H1 (cell line): ENCODE measurements around the gene SERINC5. TPM values are rescaled to one million over a fixed set of nuclear protein-coding genes. Genes with fewer than 3 reads are reported as not detected.

Experiments
- CTCF ChIA-PET: fragments of 300-600 bp; sonication (Branson Sonifier 250); formaldehyde crosslinking; loops from one replicate; lab custom pipeline; 2021; ENCODE audit not compliant: partially characterized antibody; lab: Charles Lee
- POLR2A ChIA-PET: fragments of 300-600 bp; sonication (Branson Sonifier 250); formaldehyde crosslinking; loops from one replicate; lab custom pipeline; 2021; ENCODE audit warnings: inconsistent platforms; ENCODE audit not compliant: partially characterized antibody; lab: Charles Lee
- DNase-seq, 2 experiments: peaks; one replicate each; pipeline versions ENCODE4 v3.0.0 to v3.0.0-alpha.2; 2010 to 2022; ENCODE audit warnings: low spot score in 2 of 2, low read depth in 1 of 2, mixed read lengths in 1 of 2
- FAIRE-seq: peaks from 2 replicates; lab custom pipeline; 2011; peaks lifted over from hg19 to GRCh38; lab: Jason Lieb, UNC
- H2AFZ ChIP-seq: 2 replicates; pipeline ENCODE4 v1.8.1; 2012; ENCODE audit warnings: low read length, inconsistent platforms
- H2AK5ac ChIP-seq: 2 replicates; pipeline ENCODE4 v1.6.1; 2013; ENCODE audit warnings: low read depth, low read length
- H2BK120ac ChIP-seq: replicated peaks from 2 replicates; pipeline ENCODE3; 2013; ENCODE audit warnings: low read depth, low read length, inconsistent platforms
- H2BK12ac ChIP-seq: 2 replicates; pipeline ENCODE4 v1.6.1; 2013; ENCODE audit warnings: low read depth, low read length
- H2BK15ac ChIP-seq: 2 replicates; pipeline ENCODE4 v1.6.1; 2013; ENCODE audit warnings: low read length
- H2BK20ac ChIP-seq: 2 replicates; pipeline ENCODE4 v1.6.1; 2013; ENCODE audit warnings: low read length
- H2BK5ac ChIP-seq: 2 replicates; pipeline ENCODE4 v1.6.1; 2013; ENCODE audit warnings: low read depth, low read length
- H3K14ac ChIP-seq: 2 replicates; pipeline ENCODE4 v1.6.1; 2013; ENCODE audit warnings: inconsistent platforms; ENCODE audit not compliant: insufficient read length
- H3K18ac ChIP-seq: 2 replicates; pipeline ENCODE4 v1.6.1; 2013; ENCODE audit warnings: low read length; ENCODE audit errors: extremely low read depth
- H3K23ac ChIP-seq: 2 replicates; pipeline ENCODE4 v1.6.1; 2013; ENCODE audit warnings: inconsistent platforms; ENCODE audit not compliant: insufficient read length
- H3K23me2 ChIP-seq: 2 replicates; pipeline ENCODE4 v1.6.1; 2013; ENCODE audit warnings: low read depth, low read length
- H3K27ac ChIP-seq: 2 replicates; pipeline ENCODE4 v1.6.1; 2011; ENCODE audit warnings: low read depth, low read length, inconsistent platforms
- H3K27me3 ChIP-seq, 4 experiments: replicated peaks in 1 of 4; 1 replicate in 1 of 4; 2 replicates in 3 of 4; pipeline versions ENCODE4 v1.6.1 to v1.8.1; 2011 to 2013; ENCODE audit warnings: low read length in 3 of 4, mild to moderate bottlenecking in 3 of 4, inconsistent platforms in 2 of 4, mixed read lengths in 2 of 4, moderate library complexity in 1 of 4; ENCODE audit not compliant: control insufficient read depth in 3 of 4, insufficient read depth in 3 of 4; ENCODE audit errors: extremely low read depth in 1 of 4
- H3K36me3 ChIP-seq, 4 experiments: 2 replicates each; pipeline versions ENCODE4 v1.6.1 to v1.8.1; 2011 to 2013; ENCODE audit warnings: mild to moderate bottlenecking in 4 of 4, low read length in 3 of 4, moderate library complexity in 2 of 4, control low read depth in 1 of 4, inconsistent platforms in 1 of 4; ENCODE audit not compliant: insufficient read depth in 4 of 4, control insufficient read depth in 2 of 4
- H3K4ac ChIP-seq: replicated peaks from 2 replicates; pipeline ENCODE3; 2013; ENCODE audit warnings: low read length, low read depth, mixed read lengths, inconsistent platforms; ENCODE audit not compliant: insufficient read length
- H3K4me1 ChIP-seq, 4 experiments: replicated peaks in 1 of 4; 1 replicate in 1 of 4; 2 replicates in 3 of 4; pipeline versions ENCODE4 v1.6.1 to v1.8.1; 2011 to 2013; ENCODE audit warnings: low read length in 3 of 4, inconsistent platforms in 2 of 4, mixed read lengths in 1 of 4; ENCODE audit not compliant: insufficient read depth in 4 of 4, control insufficient read depth in 3 of 4
- H3K4me2 ChIP-seq, 2 experiments: 2 replicates each; pipeline versions ENCODE4 v1.6.1 to v1.8.1; 2011 to 2013; ENCODE audit warnings: low read depth in 2 of 2, low read length in 2 of 2, control low read depth in 1 of 2, inconsistent platforms in 1 of 2, mild to moderate bottlenecking in 1 of 2; ENCODE audit not compliant: insufficient read depth in 1 of 2
- H3K4me3 ChIP-seq, 4 experiments: fragments of 200-600, 300-600 bp in 1 of 4; sonication (generic), shearing (Covaris generic), sonication (Bioruptor Twin) in 1 of 4; 2 replicates each; pipeline versions ENCODE4 v1.5.1 to v1.8.1; 2011 to 2016; ENCODE audit warnings: low read length in 4 of 4, low read depth in 3 of 4, control low read depth in 2 of 4, inconsistent platforms in 2 of 4, mild to moderate bottlenecking in 2 of 4, mixed read lengths in 1 of 4, moderate library complexity in 1 of 4; ENCODE audit not compliant: insufficient read depth in 2 of 4; ENCODE audit errors: extremely low read depth in 1 of 4
- H3K56ac ChIP-seq: replicated peaks from 2 replicates; pipeline ENCODE3; 2013; ENCODE audit warnings: low read depth, mild to moderate bottlenecking, mixed read lengths, low read length, inconsistent platforms; ENCODE audit not compliant: insufficient read length
- H3K79me1 ChIP-seq: 2 replicates; pipeline ENCODE4 v1.6.1; 2013; ENCODE audit warnings: low read depth, low read length, control low read depth
- H3K79me2 ChIP-seq, 2 experiments: 2 replicates each; pipeline versions ENCODE4 v1.6.1 to v1.8.1; 2012 to 2013; ENCODE audit warnings: low read length in 2 of 2, mild to moderate bottlenecking in 2 of 2, inconsistent platforms in 1 of 2; ENCODE audit not compliant: insufficient read depth in 2 of 2, control insufficient read depth in 1 of 2
- H3K9ac ChIP-seq, 4 experiments: replicated peaks in 1 of 4; 1 replicate in 1 of 4; 2 replicates in 3 of 4; pipeline versions ENCODE4 v1.6.1 to v1.8.1; 2011 to 2013; ENCODE audit warnings: low read depth in 3 of 4, low read length in 3 of 4, control low read depth in 2 of 4, mild to moderate bottlenecking in 2 of 4, moderate library complexity in 2 of 4, inconsistent platforms in 1 of 4; ENCODE audit errors: extremely low read depth in 1 of 4
- H3K9me3 ChIP-seq, 2 experiments: 2 replicates each; pipeline versions ENCODE4 v1.6.1 to v1.8.1; 2012 to 2013; ENCODE audit warnings: mild to moderate bottlenecking in 2 of 2, moderate library complexity in 2 of 2, control low read depth in 1 of 2, inconsistent platforms in 1 of 2, low read depth in 1 of 2, low read length in 1 of 2, mixed read lengths in 1 of 2; ENCODE audit not compliant: insufficient read depth in 2 of 2
- H4K20me1 ChIP-seq, 2 experiments: replicated peaks in 1 of 2; 2 replicates each; pipeline versions ENCODE3 to v1.8.1; 2011 to 2013; ENCODE audit warnings: inconsistent platforms in 2 of 2, low read length in 2 of 2, mild to moderate bottlenecking in 1 of 2; ENCODE audit not compliant: insufficient read depth in 2 of 2, control insufficient read depth in 1 of 2
- H4K5ac ChIP-seq: 2 replicates; pipeline ENCODE4 v1.6.1; 2013; ENCODE audit warnings: low read length, low read depth, mixed read lengths, inconsistent platforms; ENCODE audit not compliant: insufficient read length
- H4K8ac ChIP-seq: 2 replicates; pipeline ENCODE4 v1.8.0; 2013; ENCODE audit warnings: mild to moderate bottlenecking, moderate library complexity, low read length, inconsistent platforms; ENCODE audit not compliant: insufficient read depth; ENCODE audit errors: extremely low read depth
- H4K91ac ChIP-seq: replicated peaks from 2 replicates; pipeline ENCODE3; 2013; ENCODE audit warnings: low read length, mixed read lengths, inconsistent platforms; ENCODE audit not compliant: insufficient read length
- SP1 ChIP-seq: IDR thresholded peaks from 2 replicates; pipeline ENCODE4 v1.6.1; 2011; ENCODE audit warnings: low read depth, low read length
- WGBS, 2 experiments: shearing (Covaris generic) in 1 of 2; methylation state at CpG; one replicate each; pipeline versions ENCODE4 v1.1.6 to v1.1.7; 2013 to 2015; ENCODE audit warnings: low lambda C conversion rate in 2 of 2, mixed read lengths in 2 of 2, inconsistent platforms in 1 of 2, low coverage in 1 of 2, missing lambda C conversion rate in 1 of 2; ENCODE audit not compliant: insufficient replicate concordance in 2 of 2, insufficient coverage in 1 of 2, insufficient read length in 1 of 2; ENCODE audit errors: extremely low coverage in 1 of 2, missing lambda C conversion rate in 1 of 2; 5-methylcytosine and 5-hydroxymethylcytosine counted together
- polyA plus RNA-seq, 7 experiments: library from polyadenylated mRNA; depleted of rRNA in 3 of 7; stranded (reverse) in 5 of 7; unstranded in 2 of 7; fragments of >200 nt in 5 of 7; fragments of 200-250 nt in 2 of 7; gene quantifications; 1 replicate in 5 of 7; 2 replicates in 1 of 7; 4 replicates in 1 of 7; pipeline versions ENCODE4 v1.2.1 to v1.2.3, GENCODE V29; 2011 to 2013; ENCODE audit warnings: missing spikeins in 2 of 7, mixed read lengths in 2 of 7
- total RNA-seq: library from RNA; stranded (reverse); fragmentation: NEBNext Ultra II Directional; extraction: Animal tissue kit (Norgen Biotek cat#: 25700); gene quantifications from 2 replicates; pipeline ENCODE4 v1.2.1, GENCODE V29; 2021
- TF ChIP-seq, protein P1 (sequence below): IDR thresholded peaks from 2 replicates; pipeline ENCODE4 v1.6.1; 2011; ENCODE audit warnings: low read length, improper control_type of control experiment

SERINC5 gene
- total and polyA plus RNA-seq, 2 of the 8 experiments (the other 6 are each of a cell fraction or from before 2014, with no cell fraction given): 32.2 to 149 TPM

DNA sequence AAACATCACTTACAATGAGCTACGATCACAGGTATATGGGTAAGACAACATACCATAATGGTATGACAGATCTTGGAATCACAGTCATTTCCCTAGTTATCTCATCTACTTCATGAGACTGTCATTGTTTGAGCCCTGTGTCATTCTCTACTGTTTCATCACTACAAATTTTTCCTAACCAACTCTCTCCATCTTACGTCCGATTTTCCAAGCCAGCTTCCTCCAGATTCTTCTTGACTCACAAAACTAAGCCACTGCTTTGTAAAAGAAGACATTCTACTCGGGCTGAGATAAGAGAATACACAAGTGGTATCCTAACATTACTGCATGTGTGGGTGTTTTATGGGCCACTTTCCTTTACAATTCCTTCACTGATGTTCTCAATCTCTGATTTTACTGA lies 49.6 kb downstream of the SERINC5 start:
- no peak overlapping the region for H2BK12ac ChIP-seq
- H3K23ac ChIP-seq: no peak overlapping the region
- H3K23me2 ChIP-seq: no peaks in the 10 kb centered on the region
- H2BK120ac ChIP-seq: no peak overlapping the region
- no peak overlapping the region for H4K5ac ChIP-seq
- H3K9me3 ChIP-seq: no peaks in the 10 kb centered on the region
- no peak overlapping the region for H3K18ac ChIP-seq
- peaks cover 4 to 13% of the 10 kb centered on the region in 2 experiments for H4K20me1 ChIP-seq
- H2BK5ac ChIP-seq: no peak overlapping the region
- H3K56ac ChIP-seq: no peak overlapping the region
- ChIA-PET CTCF (interaction anchor here (0.6 to 1.1 kb wide), 2 partner anchors 9 to 64 kb away, joined by 3 read pairs; no protein-coding TSS in a partner anchor), POLR2A (interaction anchor here (0.5 to 4.1 kb wide), 6 partner anchors 12 to 47 kb away, joined by 3 to 17 read pairs (median 7); no protein-coding TSS in a partner anchor)
- H4K8ac ChIP-seq: no peak overlapping the region
- H2BK20ac ChIP-seq: no peak overlapping the region
- H3K9ac ChIP-seq: no peak overlapping the region; a peak in 1 of 7 replicates
- WGBS, 2 experiments: 98 to 100% methylated on average over 2 to 4 of the region's 4 CpGs
- peaks cover 28 to 88% of the 10 kb centered on the region in 2 experiments for H3K79me2 ChIP-seq
- no peak overlapping the region for H3K27ac ChIP-seq
- H3K4me3 ChIP-seq: no peak overlapping the region
- H2AK5ac ChIP-seq: no peak overlapping the region
- peaks cover 20% of the 10 kb centered on the region for H3K79me1 ChIP-seq
- FAIRE-seq: no peak
- peaks cover 0 to 15% (median 2%) of the 10 kb centered on the region in 4 experiments; a peak in 5 of 7 replicates for H3K4me1 ChIP-seq
- no peak overlapping the region for H3K14ac ChIP-seq
- H2BK15ac ChIP-seq: no peak overlapping the region
- DNase-seq: no peak
- TF ChIP-seq, protein P1, sequence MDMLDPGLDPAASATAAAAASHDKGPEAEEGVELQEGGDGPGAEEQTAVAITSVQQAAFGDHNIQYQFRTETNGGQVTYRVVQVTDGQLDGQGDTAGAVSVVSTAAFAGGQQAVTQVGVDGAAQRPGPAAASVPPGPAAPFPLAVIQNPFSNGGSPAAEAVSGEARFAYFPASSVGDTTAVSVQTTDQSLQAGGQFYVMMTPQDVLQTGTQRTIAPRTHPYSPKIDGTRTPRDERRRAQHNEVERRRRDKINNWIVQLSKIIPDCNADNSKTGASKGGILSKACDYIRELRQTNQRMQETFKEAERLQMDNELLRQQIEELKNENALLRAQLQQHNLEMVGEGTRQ: no peak
- TF ChIP-seq SP1: no peak
- H3K4ac ChIP-seq: no peak overlapping the region
- H3K4me2 ChIP-seq: no peak overlapping the region
- H4K91ac ChIP-seq: no peak overlapping the region
- H3K36me3 ChIP-seq: peaks cover 2 to 20% (median 12%) of the 10 kb centered on the region in 4 experiments; a peak in 6 of 8 replicates
- no peak overlapping the region for H2AFZ ChIP-seq
- H3K27me3 ChIP-seq: no peaks in the 10 kb centered on the region
